Neural cell (in vitro differentiated cells): ENCODE measurements around the gene DYRK3. TPM values are rescaled to one million over a fixed set of nuclear protein-coding genes. Genes with fewer than 3 reads are reported as not detected.

ENCODE experiments used
- H2AFZ ChIP-seq: fragments of 200-600, 300-800 bp; sonication (generic), shearing (Covaris generic); 2 replicates; pipeline ENCODE4 v1.6.0; 2014; ENCODE audit warnings: low read depth, mild to moderate bottlenecking, antibody characterized with exemption, low read length, moderate library complexity
- H3F3A ChIP-seq: fragments of 200-600 bp; shearing (Covaris generic); 2 replicates; pipeline ENCODE4 v1.6.1; 2016; ENCODE audit warnings: mild to moderate bottlenecking, moderate library complexity, mixed read lengths, antibody characterized with exemption, low read length; ENCODE audit not compliant: insufficient read depth, poor library complexity, severe bottlenecking
- H3K27ac ChIP-seq: fragments of 200-600, 300-800 bp; sonication (generic), shearing (Covaris generic); 2 replicates; pipeline ENCODE4 v1.5.1; 2014; ENCODE audit warnings: mild to moderate bottlenecking, low read length, moderate library complexity
- H3K27me3 ChIP-seq: fragments of 300-800, 200-600 bp; sonication (generic), shearing (Covaris generic); 2 replicates; pipeline ENCODE4 v1.6.0; 2014; ENCODE audit warnings: mild to moderate bottlenecking, low read depth, low read length, moderate library complexity; ENCODE audit not compliant: insufficient read depth
- H3K36me3 ChIP-seq: fragments of 300-800, 200-600 bp; sonication (generic), shearing (Covaris generic); 2 replicates; pipeline ENCODE4 v1.5.1; 2014; ENCODE audit warnings: mild to moderate bottlenecking, antibody characterized with exemption, low read length, moderate library complexity; ENCODE audit not compliant: insufficient read depth
- H3K4me2 ChIP-seq: fragments of 300-800, 200-600 bp; sonication (generic), shearing (Covaris generic); 2 replicates; pipeline ENCODE4 v1.6.0; 2014; ENCODE audit warnings: mild to moderate bottlenecking, low read length
- H3K4me3 ChIP-seq: fragments of 300-800, 200-600 bp; sonication (generic), shearing (Covaris generic); 2 replicates; pipeline ENCODE4 v1.5.1; 2014; ENCODE audit warnings: mild to moderate bottlenecking, low read length, moderate library complexity
- H3K79me2 ChIP-seq: fragments of 200-600 bp; shearing (Covaris generic); replicated peaks from 2 replicates; pipeline ENCODE4 v1.6.0; 2014; ENCODE audit warnings: mild to moderate bottlenecking, low read length, moderate library complexity; ENCODE audit not compliant: insufficient read depth
- H3K9ac ChIP-seq: fragments of 300-800, 200-600 bp; sonication (generic), shearing (Covaris generic); 2 replicates; pipeline ENCODE4 v1.6.1; 2016; ENCODE audit warnings: mild to moderate bottlenecking, low read length, mixed read lengths
- H3K9me2 ChIP-seq: fragments of 200-600 bp; shearing (Covaris generic); 2 replicates; pipeline ENCODE4 v1.6.1; 2016; ENCODE audit warnings: mild to moderate bottlenecking, low read length, mixed read lengths; ENCODE audit not compliant: insufficient read depth
- H3K9me3 ChIP-seq: fragments of 200-600, 300-800 bp; sonication (generic), shearing (Covaris generic); 2 replicates; pipeline ENCODE4 v1.6.1; 2016; ENCODE audit warnings: mild to moderate bottlenecking, mixed run types, low read length, moderate library complexity, mixed read lengths
- H4K20me1 ChIP-seq: fragments of 200-600 bp; shearing (Covaris generic); 2 replicates; pipeline ENCODE4 v1.6.1; 2016; ENCODE audit warnings: mild to moderate bottlenecking, mixed run types; ENCODE audit not compliant: insufficient read depth
- CTCF ChIP-seq: fragments of 450-650 bp; IDR thresholded peaks from 2 replicates; pipeline ENCODE4 v1.5.1; 2014; ENCODE audit warnings: antibody characterized with exemption, mild to moderate bottlenecking, moderate library complexity; ENCODE audit not compliant: poor library complexity, severe bottlenecking
- EP300 ChIP-seq: fragments of 450-650 bp; conservative IDR thresholded peaks from 2 replicates; pipeline ENCODE4 v1.6.1; 2014; ENCODE audit warnings: antibody characterized with exemption, mild to moderate bottlenecking, moderate library complexity; ENCODE audit not compliant: poor library complexity, severe bottlenecking
- EZH2 ChIP-seq: fragments of 200-600, 300-800 bp; shearing (Covaris generic), sonication (generic); IDR thresholded peaks from 2 replicates; pipeline ENCODE4 v1.6.1; 2014; ENCODE audit warnings: antibody characterized with exemption, low read length, borderline replicate concordance, mild to moderate bottlenecking; ENCODE audit not compliant: insufficient read depth, poor library complexity, severe bottlenecking
- MXI1 ChIP-seq: fragments of 450-650 bp; conservative IDR thresholded peaks from 2 replicates; pipeline ENCODE4 v1.6.1; 2014; ENCODE audit warnings: antibody characterized with exemption, mild to moderate bottlenecking; ENCODE audit not compliant: poor library complexity, severe bottlenecking
- POLR2AphosphoS5 ChIP-seq: IDR thresholded peaks from 2 replicates; pipeline ENCODE4 v1.6.1; 2012
- RAD21 ChIP-seq: fragments of 450-650 bp; conservative IDR thresholded peaks from 2 replicates; pipeline ENCODE4 v1.6.1; 2014; ENCODE audit warnings: antibody characterized with exemption, mild to moderate bottlenecking, moderate library complexity
- SMC3 ChIP-seq: fragments of 450-650 bp; conservative IDR thresholded peaks from 2 replicates; pipeline ENCODE4 v1.6.1; 2014; ENCODE audit warnings: antibody characterized with exemption, mild to moderate bottlenecking, moderate library complexity; ENCODE audit not compliant: poor library complexity
- TAF1 ChIP-seq: IDR thresholded peaks from 2 replicates; pipeline ENCODE4 v1.6.1; 2012; ENCODE audit warnings: low read depth
- polyA plus RNA-seq: library from polyadenylated mRNA; depleted of rRNA; stranded (reverse); fragments of >200 nt; gene quantifications from 2 replicates; pipeline ENCODE4 v1.2.3, GENCODE V29; 2014
- TF ChIP-seq, protein P1 (sequence below): IDR thresholded peaks from 2 replicates; pipeline ENCODE4 v1.6.1; 2012; ENCODE audit warnings: borderline replicate concordance

Gene DYRK3
- polyA plus RNA-seq, 1 donor from 2014 or later: 7.5 TPM

DNA sequence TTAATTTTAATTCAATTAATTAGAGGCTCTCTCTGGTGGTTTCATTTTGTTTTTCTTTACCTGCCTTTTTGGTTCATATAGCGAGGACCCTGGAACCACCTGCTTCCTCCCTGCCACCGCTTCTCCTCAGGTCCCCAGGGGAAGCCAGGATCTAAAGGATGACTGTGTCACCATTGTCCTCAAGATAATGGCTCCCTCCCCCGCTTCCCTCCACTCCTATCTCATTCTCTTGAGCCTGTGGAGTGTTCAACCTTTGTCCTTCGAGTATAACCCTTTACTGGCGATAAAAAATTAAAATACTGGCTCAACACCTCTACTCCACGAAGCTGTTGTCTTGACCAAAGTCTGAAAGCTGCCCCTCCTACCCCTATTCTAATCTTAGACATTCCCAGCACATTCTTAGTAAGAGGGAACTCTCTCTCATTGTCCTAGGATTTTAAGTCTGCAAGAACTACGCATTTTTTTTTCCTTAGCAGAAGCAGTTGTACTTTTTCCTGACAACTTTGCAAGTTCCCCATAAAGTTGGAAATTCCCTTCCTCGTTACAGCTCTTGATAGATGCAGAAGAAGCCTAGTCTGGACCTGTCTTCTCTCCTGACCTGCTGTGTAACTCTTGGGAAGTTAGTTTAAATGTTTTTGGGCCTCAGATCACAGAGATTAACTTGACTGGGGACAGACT lies 36.8 kb downstream of the DYRK3 start:
- no peak overlapping the region for H3K4me3 ChIP-seq
- H3K9me2 ChIP-seq: no peaks in the 10 kb centered on the region
- no peaks in the 10 kb centered on the region for H3K9me3 ChIP-seq
- no peak overlapping the region for H3K4me2 ChIP-seq
- H3K79me2 ChIP-seq: no peaks in the 10 kb centered on the region
- H3K36me3 ChIP-seq: no peaks in the 10 kb centered on the region
- no peaks in the 10 kb centered on the region for H4K20me1 ChIP-seq
- TF ChIP-seq POLR2AphosphoS5 (no peak), SMC3 (no peak), MXI1 (no peak), RAD21 (no peak), EZH2 (no peak), CTCF (no peak), EP300 (no peak), TAF1 (no peak)
- TF ChIP-seq, protein P1, sequence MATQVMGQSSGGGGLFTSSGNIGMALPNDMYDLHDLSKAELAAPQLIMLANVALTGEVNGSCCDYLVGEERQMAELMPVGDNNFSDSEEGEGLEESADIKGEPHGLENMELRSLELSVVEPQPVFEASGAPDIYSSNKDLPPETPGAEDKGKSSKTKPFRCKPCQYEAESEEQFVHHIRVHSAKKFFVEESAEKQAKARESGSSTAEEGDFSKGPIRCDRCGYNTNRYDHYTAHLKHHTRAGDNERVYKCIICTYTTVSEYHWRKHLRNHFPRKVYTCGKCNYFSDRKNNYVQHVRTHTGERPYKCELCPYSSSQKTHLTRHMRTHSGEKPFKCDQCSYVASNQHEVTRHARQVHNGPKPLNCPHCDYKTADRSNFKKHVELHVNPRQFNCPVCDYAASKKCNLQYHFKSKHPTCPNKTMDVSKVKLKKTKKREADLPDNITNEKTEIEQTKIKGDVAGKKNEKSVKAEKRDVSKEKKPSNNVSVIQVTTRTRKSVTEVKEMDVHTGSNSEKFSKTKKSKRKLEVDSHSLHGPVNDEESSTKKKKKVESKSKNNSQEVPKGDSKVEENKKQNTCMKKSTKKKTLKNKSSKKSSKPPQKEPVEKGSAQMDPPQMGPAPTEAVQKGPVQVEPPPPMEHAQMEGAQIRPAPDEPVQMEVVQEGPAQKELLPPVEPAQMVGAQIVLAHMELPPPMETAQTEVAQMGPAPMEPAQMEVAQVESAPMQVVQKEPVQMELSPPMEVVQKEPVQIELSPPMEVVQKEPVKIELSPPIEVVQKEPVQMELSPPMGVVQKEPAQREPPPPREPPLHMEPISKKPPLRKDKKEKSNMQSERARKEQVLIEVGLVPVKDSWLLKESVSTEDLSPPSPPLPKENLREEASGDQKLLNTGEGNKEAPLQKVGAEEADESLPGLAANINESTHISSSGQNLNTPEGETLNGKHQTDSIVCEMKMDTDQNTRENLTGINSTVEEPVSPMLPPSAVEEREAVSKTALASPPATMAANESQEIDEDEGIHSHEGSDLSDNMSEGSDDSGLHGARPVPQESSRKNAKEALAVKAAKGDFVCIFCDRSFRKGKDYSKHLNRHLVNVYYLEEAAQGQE: no peak
- H3F3A ChIP-seq: no peaks in the 10 kb centered on the region
- no peak overlapping the region for H3K9ac ChIP-seq
- H3K27ac ChIP-seq: no peak overlapping the region
- no peaks in the 10 kb centered on the region for H3K27me3 ChIP-seq
- H2AFZ ChIP-seq: no peak overlapping the region

DNA sequence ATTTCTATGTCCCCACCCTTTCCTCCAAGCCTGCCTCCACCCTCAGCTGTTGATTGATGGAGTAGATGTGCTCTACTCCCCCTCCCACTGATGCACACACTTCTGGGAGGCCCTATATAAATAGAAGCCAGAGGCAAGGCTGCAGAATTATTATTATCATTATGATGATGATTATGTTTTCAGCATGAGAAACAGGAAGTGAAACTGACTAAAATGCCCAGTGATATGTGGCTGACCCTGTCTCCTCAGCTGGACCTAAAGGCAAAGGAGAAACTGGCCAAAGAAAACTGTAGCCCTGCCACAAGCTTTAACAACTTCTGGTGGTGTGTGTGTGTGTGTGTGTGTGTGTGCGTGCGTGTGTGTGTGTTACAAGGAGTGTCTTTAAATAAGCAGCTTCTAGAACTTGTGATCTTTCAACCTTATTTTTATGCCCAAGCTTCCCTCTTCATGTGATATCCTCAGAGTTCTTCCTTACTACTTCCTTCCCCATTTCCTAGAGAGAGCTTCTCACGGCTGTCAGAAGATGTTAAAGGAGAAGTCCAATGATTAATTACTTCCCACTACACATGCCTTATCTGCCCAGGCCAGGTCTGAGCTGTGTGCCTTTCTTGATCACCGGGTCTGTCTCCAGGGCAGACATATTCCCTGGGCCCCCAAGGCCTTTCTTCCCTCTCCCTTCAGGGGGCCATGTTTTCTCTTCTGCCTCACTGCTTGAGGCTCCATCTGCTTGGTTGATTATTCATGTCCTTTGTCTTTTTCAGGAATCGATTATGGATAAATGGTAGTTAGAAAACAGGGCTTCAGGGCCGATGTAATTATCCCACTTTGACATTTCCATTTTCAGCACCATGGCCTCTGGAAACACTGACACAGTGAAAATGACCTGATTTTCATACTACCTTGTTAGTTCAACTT lies 37.8 kb downstream of the DYRK3 start:
- no peaks in the 10 kb centered on the region for H3F3A ChIP-seq
- H3K27me3 ChIP-seq: no peaks in the 10 kb centered on the region
- no peaks in the 10 kb centered on the region for H3K36me3 ChIP-seq
- no peaks in the 10 kb centered on the region for H4K20me1 ChIP-seq
- H3K4me3 ChIP-seq: no peak overlapping the region
- H3K9ac ChIP-seq: no peak overlapping the region
- no peak for TF ChIP-seq SMC3
- no peak for TF ChIP-seq EP300
- TF ChIP-seq MXI1: no peak
- no peak for TF ChIP-seq EZH2
- TF ChIP-seq TAF1: no peak
- TF ChIP-seq CTCF: no peak
- TF ChIP-seq POLR2AphosphoS5: no peak
- no peak for TF ChIP-seq RAD21
- TF ChIP-seq, protein P1: no peak
- H2AFZ ChIP-seq: peak overlapping the region; percentile 8
- H3K4me2 ChIP-seq: no peak overlapping the region
- H3K79me2 ChIP-seq: no peaks in the 10 kb centered on the region
- H3K27ac ChIP-seq: peak overlapping the region; percentile 39
- no peaks in the 10 kb centered on the region for H3K9me2 ChIP-seq
- no peaks in the 10 kb centered on the region for H3K9me3 ChIP-seq
